ENCODE results near the gene MBNL1. TPM values are rescaled to one million over a fixed set of nuclear protein-coding genes. Genes with fewer than 3 reads are reported as not detected.
A peak's percentile ranks its signal among the peaks of the same experiment; 100 is the strongest.

The MBNL1 gene
- total and polyA plus RNA-seq, 2 donors (not counting 3 experiments of a cell fraction or from before 2014, with no cell fraction given): 179 to 362 TPM

DNA sequence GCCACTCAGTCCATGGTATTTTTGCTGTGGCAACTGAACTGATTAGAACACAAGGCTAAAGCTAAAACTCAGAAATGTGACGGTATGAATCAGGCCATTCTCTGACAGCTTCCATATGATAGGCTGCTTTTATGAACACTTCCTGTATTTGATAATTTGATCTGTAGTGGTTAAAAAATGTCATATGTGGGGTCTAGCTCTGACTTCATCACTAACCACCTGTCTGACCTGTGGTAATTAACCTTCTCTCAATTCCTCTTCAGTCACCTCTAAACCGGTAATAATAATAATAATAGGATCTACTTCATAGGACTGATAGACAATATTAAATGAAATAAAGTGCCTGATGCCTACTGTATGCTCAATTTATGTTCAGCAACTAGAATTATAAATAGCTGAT, 223.2 kb downstream of the MBNL1 start:
- no peaks in the 10 kb centered on the region for H3K9me3 ChIP-seq (replicated peaks; ENCODE audit: control insufficient read depth, insufficient read depth, low read length)
- POLR2A ChIA-PET: no interaction called here
- H3K4me2 ChIP-seq (ENCODE audit: insufficient read depth, low read length): no peak overlapping the region
- no peaks in the 10 kb centered on the region for H4K20me1 ChIP-seq (replicated peaks; ENCODE audit: control insufficient read depth, extremely low read depth, insufficient read depth, low read length)
- no peaks in the 10 kb centered on the region for H3K79me2 ChIP-seq (ENCODE audit: control insufficient read depth, insufficient read depth, low read length)
- CTCF ChIA-PET: interaction anchor here (0.8 to 1.6 kb wide), 4 partner anchors 25 to 44 kb away, joined by 3 to 7 read pairs (median 4); no protein-coding TSS in a partner anchor
- H3K4me1 ChIP-seq (ENCODE audit: control insufficient read depth, extremely low read depth, insufficient read depth, low read length): peaks cover 5% of the 10 kb centered on the region
- TF ChIP-seq EZH2 (IDR thresholded peaks at IDR 0.05; ENCODE audit: borderline replicate concordance, low read depth, low read length, severe bottlenecking) (no peak), JUN (IDR thresholded peaks at IDR 0.05; ENCODE audit: borderline replicate concordance, insufficient read depth, insufficient read length, low read depth) (no peak)
- TF ChIP-seq, protein P1, sequence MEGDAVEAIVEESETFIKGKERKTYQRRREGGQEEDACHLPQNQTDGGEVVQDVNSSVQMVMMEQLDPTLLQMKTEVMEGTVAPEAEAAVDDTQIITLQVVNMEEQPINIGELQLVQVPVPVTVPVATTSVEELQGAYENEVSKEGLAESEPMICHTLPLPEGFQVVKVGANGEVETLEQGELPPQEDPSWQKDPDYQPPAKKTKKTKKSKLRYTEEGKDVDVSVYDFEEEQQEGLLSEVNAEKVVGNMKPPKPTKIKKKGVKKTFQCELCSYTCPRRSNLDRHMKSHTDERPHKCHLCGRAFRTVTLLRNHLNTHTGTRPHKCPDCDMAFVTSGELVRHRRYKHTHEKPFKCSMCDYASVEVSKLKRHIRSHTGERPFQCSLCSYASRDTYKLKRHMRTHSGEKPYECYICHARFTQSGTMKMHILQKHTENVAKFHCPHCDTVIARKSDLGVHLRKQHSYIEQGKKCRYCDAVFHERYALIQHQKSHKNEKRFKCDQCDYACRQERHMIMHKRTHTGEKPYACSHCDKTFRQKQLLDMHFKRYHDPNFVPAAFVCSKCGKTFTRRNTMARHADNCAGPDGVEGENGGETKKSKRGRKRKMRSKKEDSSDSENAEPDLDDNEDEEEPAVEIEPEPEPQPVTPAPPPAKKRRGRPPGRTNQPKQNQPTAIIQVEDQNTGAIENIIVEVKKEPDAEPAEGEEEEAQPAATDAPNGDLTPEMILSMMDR (IDR thresholded peaks at IDR 0.05; ENCODE audit: extremely low read depth in 1 of 2, insufficient read depth in 1 of 2, low read depth in 1 of 2, low read length in 2 of 2): no peak
- TF ChIP-seq, protein P2, sequence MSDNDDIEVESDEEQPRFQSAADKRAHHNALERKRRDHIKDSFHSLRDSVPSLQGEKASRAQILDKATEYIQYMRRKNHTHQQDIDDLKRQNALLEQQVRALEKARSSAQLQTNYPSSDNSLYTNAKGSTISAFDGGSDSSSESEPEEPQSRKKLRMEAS (IDR thresholded peaks at IDR 0.05; ENCODE audit: insufficient read depth, insufficient read length): no peak
- no peak overlapping the region for H3K27ac ChIP-seq (ENCODE audit: insufficient read depth, low read depth, low read length)
- no peak overlapping the region for H3K9ac ChIP-seq (replicated peaks; ENCODE audit: extremely low read depth, insufficient read depth, low read length)
- dilution Hi-C loops (cut with MboI; ENCODE audit: extremely low pct_ligation_motif_present, low sequenced_read_pairs) (no loop called here), intact Hi-C loops (cut with micrococcal nuclease) (no loop called here)
- H3K36me3 ChIP-seq (ENCODE audit: control insufficient read depth in 2 of 2, extremely low read depth in 1 of 2, insufficient read depth in 2 of 2, low read length in 2 of 2): no peaks in the 10 kb centered on the region
- no peaks in the 10 kb centered on the region for H3K27me3 ChIP-seq (ENCODE audit: control insufficient read depth in 2 of 2, insufficient read depth in 2 of 2, low read length in 2 of 2)
- BruUV-seq (replicated peaks): no TSS peak
- DNase-seq (ENCODE audit: low read depth, low spot score) (no peak), FAIRE-seq (no peak)
- H3K9me1 ChIP-seq (replicated peaks; ENCODE audit: control insufficient read depth, extremely low read depth, insufficient read depth, low read length): no peaks in the 10 kb centered on the region
- no peak overlapping the region for H3K4me3 ChIP-seq (replicated peaks in 1 of 3; ENCODE audit: insufficient read depth in 1 of 3, low read depth in 1 of 3, low read length in 3 of 3)
- no peak overlapping the region for H2AFZ ChIP-seq (ENCODE audit: low read depth, low read length)

DNA sequence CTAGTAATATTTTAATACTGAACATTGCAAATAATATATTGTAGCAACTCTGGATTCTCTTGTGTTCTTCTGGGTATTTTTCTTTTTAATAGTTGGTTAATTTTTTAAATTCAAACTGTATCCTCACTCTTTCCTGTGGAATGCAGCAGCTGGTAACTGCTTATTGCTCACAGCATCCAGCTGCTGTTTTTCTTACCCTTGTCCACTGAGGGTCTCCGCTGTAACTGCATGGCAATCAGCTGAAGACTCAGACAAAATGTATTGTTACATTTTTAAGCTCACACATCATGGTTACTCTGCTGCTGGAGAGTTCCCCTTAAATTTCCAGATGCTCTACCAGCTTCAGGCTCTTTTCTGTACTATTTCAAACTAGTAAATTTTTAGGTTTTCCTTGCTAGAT, 227.6 kb downstream of the MBNL1 start:
- no peak overlapping the region for H2AFZ ChIP-seq (ENCODE audit: low read depth, low read length)
- TF ChIP-seq MYC (IDR thresholded peaks at IDR 0.05; ENCODE audit: low read depth, low read length) (no peak), EZH2 (IDR thresholded peaks at IDR 0.05; ENCODE audit: borderline replicate concordance, low read depth, low read length, severe bottlenecking) (no peak), POLR2AphosphoS5 (IDR thresholded peaks at IDR 0.05; ENCODE audit: insufficient read depth, low read depth, low read length) (no peak), FOS (IDR thresholded peaks at IDR 0.05; ENCODE audit: borderline replicate concordance, insufficient read depth, low read length) (no peak), POLR2A (IDR thresholded peaks at IDR 0.05; ENCODE audit: low read depth, low read length) (no peak), JUN (IDR thresholded peaks at IDR 0.05; ENCODE audit: borderline replicate concordance, insufficient read depth, insufficient read length, low read depth) (no peak), GATA2 (IDR thresholded peaks at IDR 0.05; ENCODE audit: insufficient read depth, insufficient read length, low read depth, low read length) (no peak)
- TF ChIP-seq, protein P1 (IDR thresholded peaks at IDR 0.05; ENCODE audit: extremely low read depth in 1 of 2, insufficient read depth in 1 of 2, low read depth in 1 of 2, low read length in 2 of 2): no peak
- TF ChIP-seq, protein P2 (IDR thresholded peaks at IDR 0.05; ENCODE audit: insufficient read depth, insufficient read length): no peak
- no peaks in the 10 kb centered on the region for H3K36me3 ChIP-seq (ENCODE audit: control insufficient read depth in 2 of 2, extremely low read depth in 1 of 2, insufficient read depth in 2 of 2, low read length in 2 of 2)
- no peak overlapping the region for H3K27ac ChIP-seq (ENCODE audit: insufficient read depth, low read depth, low read length)
- no peaks in the 10 kb centered on the region for H3K9me3 ChIP-seq (replicated peaks; ENCODE audit: control insufficient read depth, insufficient read depth, low read length)
- no peak overlapping the region for H3K9ac ChIP-seq (replicated peaks; ENCODE audit: extremely low read depth, insufficient read depth, low read length)
- ChIA-PET POLR2A (no interaction called here), CTCF (interaction anchor here (1.8 to 1.9 kb wide), 2 partner anchors 13 to 28 kb away, joined by 8 read pairs; no protein-coding TSS in a partner anchor)
- H3K27me3 ChIP-seq (ENCODE audit: control insufficient read depth in 2 of 2, insufficient read depth in 2 of 2, low read length in 2 of 2): no peaks in the 10 kb centered on the region
- H3K4me1 ChIP-seq (ENCODE audit: control insufficient read depth, extremely low read depth, insufficient read depth, low read length): peaks cover 16% of the 10 kb centered on the region
- dilution Hi-C loops (cut with MboI; ENCODE audit: extremely low pct_ligation_motif_present, low sequenced_read_pairs) (no loop called here), intact Hi-C loops (cut with micrococcal nuclease) (no loop called here)
- no peaks in the 10 kb centered on the region for H4K20me1 ChIP-seq (replicated peaks; ENCODE audit: control insufficient read depth, extremely low read depth, insufficient read depth, low read length)
- no peak for FAIRE-seq
- no TSS peak for BruUV-seq (replicated peaks)
- DNase-seq (ENCODE audit: low read depth, low spot score): peak; percentile 9
- H3K9me1 ChIP-seq (replicated peaks; ENCODE audit: control insufficient read depth, extremely low read depth, insufficient read depth, low read length): no peaks in the 10 kb centered on the region
- no peaks in the 10 kb centered on the region for H3K79me2 ChIP-seq (ENCODE audit: control insufficient read depth, insufficient read depth, low read length)
- no peak overlapping the region for H3K4me2 ChIP-seq (ENCODE audit: insufficient read depth, low read length)
- no peak overlapping the region for H3K4me3 ChIP-seq (replicated peaks in 1 of 3; ENCODE audit: insufficient read depth in 1 of 3, low read depth in 1 of 3, low read length in 3 of 3)
